Skeletal muscle cell (primary cell): ENCODE data around the gene NAXD.

Source experiments
- DNase-seq: peaks from one replicate; pipeline ENCODE4 v3.0.0-alpha.2; 2010; ENCODE audit warnings: low read depth
- H3K4me3 ChIP-seq: 2 replicates; pipeline ENCODE4 v1.5.1; 2011; ENCODE audit warnings: low read depth, mild to moderate bottlenecking, control low read depth, low read length, moderate library complexity

NAXD gene

GRCh38 chr13:110641055-110642015 lies 26.0 kb downstream of the NAXD start:
- no peak overlapping the region for H3K4me3 ChIP-seq
- DNase-seq = no peak

DNA sequence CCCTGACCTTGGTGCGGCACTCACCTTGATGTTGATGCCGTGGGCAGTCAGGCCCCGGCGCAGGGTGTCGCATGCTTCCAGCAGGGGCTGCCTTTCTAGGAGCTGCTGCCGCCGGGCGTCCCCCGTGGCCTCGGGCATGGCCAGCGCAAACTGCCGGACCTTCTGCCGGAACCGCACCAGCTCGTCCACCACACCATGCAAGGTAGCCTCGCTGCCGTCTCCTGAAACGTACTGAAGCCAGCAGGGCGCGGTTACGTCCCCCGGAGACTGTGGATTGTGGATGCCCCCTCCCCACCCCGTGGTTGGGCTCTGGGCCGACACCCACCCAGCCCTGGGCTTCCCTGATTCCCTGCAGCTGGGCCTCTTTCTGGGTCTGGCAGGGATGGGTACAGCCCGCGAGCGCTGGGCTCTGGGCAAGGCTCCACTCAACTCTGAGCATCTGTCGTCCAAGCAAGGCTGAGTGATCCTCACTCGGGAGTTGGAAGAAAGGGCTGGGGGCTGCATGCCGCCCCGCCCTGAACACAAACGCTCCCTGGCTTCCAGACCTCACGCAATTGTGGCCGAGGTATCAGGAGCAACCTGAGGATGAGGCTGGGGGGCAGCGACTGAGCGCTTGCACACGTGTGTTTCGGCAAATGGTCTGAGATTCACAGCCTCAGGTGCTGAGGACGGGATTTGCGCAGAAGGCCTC lies 27.1 kb downstream of the NAXD start:
- H3K4me3 ChIP-seq = no peak overlapping the region
- no peak for DNase-seq

GRCh38 chr13:110643324-110643723 lies 28.0 kb downstream of the NAXD start:
- no peak for DNase-seq
- no peak overlapping the region for H3K4me3 ChIP-seq

DNA sequence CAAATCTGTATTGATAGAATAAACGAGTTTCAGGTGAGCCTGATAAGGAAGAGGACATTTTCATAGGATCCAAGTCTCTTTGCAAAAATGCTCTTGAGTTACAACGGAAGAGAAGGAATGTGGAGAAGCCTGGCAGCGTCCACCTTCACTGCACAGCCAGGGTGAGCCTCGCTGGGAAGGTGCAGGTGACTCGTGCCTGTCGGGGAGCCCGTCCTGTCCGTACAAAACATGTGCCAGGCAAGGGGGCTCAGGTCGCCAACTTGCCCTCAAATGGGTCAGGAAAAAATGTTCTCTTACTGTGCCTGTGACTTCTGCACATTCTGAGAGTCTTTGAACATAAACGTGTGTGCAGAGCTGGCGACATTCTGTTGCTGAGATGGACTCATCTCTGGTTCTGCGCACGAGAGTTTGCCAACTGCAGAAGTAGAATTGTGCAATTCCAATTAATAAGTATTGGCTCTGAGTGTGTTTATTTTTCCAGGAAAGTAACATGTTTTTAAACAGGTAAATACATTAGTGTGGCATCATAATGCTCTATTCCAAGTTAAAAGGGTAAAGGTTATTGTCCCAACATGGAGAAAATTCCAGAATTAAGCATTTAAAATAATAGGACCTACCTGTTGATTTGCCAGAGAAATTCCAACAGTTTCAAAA lies 28.6 kb downstream of the NAXD start:
- no peak overlapping the region for H3K4me3 ChIP-seq
- no peak for DNase-seq

GRCh38 chr13:110644892-110645521 lies 29.7 kb downstream of the NAXD start:
- peak; percentile 52 for DNase-seq

GRCh38 chr13:110645750-110646149 lies 30.4 kb downstream of the NAXD start:
- no peak overlapping the region for H3K4me3 ChIP-seq
- DNase-seq = no peak

More at GRCh38 chr13:110644892-110645521, 29.7 kb downstream of the NAXD start:
- H3K4me3 ChIP-seq = no peak overlapping the region

- DNase-seq = no peak
- no peak overlapping the region for H3K4me3 ChIP-seq
Observed at GRCh38 chr13:110646442-110647364, 31.4 kb downstream of the NAXD start.

GRCh38 chr13:110647365-110647737 lies 32.0 kb downstream of the NAXD start:
- no peak overlapping the region for H3K4me3 ChIP-seq
- no peak for DNase-seq

DNA sequence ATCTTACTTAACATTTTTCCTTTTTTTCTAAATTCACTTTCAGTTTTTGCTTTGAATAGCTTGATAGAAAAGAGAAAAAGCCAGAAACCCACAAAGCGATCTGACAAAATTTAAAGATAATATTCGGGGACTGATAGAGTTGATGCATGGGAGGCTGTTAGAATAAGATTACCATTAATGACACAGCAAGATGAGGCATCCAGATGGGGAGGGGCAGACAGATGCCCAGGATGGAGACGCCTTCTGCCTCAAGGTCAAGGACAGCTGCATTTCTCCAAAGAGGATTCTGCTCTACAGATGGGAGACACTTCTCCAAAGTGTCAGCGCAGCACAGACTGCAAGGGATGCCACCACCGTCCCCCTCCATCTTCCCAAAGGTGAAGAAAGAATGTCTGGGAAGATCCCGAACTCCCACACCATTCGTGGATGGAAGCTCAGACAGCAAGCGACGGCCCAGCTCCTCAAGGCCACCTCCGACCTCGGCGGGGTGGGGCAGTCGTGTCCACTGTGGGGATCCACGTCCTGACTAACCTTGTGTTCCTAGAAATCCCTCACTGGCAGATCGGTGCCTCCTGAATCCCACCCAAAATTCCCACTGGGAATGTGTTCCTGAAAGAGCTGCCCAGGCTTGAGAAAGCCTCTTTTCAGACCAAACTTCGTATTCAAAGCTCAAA lies 32.9 kb downstream of the NAXD start:
- DNase-seq = no peak

DNA sequence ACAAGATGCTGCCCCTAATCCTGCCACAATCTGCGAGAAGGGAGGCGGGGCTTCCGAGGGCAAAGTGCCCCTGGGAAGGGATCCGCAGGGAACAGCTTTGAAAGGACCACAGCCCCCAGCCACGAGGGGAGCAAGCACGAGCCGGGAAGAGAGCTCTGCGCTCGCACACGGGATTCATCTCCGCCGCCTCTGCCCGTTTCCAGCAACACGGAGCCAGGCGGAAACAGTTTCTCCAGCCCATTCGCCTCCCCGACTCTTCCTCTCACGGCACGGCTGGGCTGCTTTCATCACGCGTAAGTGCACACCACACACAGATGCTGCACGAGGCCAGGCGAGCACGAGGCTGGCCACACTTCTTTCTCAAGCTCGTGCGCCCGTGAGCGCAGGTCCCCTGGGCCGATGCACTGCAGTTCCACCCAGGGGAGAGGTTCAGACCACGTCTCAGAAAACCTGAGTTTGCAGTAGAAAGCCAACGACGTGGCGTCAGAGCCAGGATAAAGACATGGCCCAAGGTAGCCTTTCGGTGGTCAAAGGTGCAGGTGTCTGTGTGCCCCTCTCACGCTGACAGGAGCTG lies 33.6 kb downstream of the NAXD start:
- DNase-seq = no peak
- H3K4me3 ChIP-seq = no peak overlapping the region

More for the DNA sequence above, 32.9 kb downstream of the NAXD start:
- H3K4me3 ChIP-seq = no peak overlapping the region

GRCh38 chr13:110649551-110649950 lies 34.2 kb downstream of the NAXD start:
- H3K4me3 ChIP-seq = no peak overlapping the region
- no peak for DNase-seq

GRCh38 chr13:110650436-110650835 lies 35.1 kb downstream of the NAXD start:
- DNase-seq = no peak
- no peak overlapping the region for H3K4me3 ChIP-seq

DNA sequence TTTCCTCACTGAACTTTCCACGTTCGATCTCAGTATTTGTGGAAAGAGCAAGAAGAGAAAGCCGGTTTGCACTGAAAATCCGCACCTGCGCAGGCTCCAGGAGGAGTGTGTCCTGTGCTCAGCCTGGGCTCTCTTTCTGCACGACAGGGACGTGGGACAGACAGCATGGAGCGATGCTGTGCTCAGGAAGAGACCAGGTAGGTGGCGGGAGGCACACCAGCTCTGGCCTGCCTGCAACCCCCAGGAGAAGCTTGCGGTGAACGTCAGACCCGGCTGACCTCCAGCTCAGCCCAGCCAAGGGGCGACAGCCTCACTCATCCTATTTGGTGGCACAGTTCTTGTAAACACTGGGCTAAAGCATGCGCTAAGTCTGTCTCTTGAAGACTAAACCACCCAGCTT lies 35.9 kb downstream of the NAXD start:
- no peak overlapping the region for H3K4me3 ChIP-seq
- DNase-seq = no peak

DNA sequence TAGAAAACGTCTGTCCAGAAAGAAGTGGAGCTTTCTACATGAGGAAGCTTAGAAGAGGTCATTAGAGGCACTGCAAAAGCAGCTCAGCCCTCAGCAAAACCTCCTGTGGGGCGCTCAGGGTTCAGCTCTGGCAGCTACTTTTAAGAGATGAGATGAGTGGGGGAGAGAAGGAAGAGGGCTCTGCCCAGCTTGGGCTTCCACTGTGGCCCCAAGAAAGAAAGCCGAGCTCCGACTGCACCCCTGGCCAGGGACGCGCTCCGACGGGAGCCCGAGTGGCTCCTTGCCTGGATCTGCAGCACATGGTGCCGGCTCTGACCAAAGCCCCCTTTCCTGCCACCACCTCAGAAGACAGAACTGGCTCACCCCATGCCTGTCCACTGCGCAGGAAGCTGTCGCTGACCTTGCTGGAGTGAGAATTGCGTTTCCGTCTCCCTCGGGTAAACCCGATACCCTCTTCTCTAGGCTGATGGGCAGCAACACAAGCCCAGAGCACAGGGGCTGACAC lies 36.4 kb downstream of the NAXD start:
- no peak overlapping the region for H3K4me3 ChIP-seq
- no peak for DNase-seq

- no peak overlapping the region for H3K4me3 ChIP-seq
- no peak for DNase-seq
Observed at GRCh38 chr13:110652231-110652730, 36.9 kb downstream of the NAXD start.

DNA sequence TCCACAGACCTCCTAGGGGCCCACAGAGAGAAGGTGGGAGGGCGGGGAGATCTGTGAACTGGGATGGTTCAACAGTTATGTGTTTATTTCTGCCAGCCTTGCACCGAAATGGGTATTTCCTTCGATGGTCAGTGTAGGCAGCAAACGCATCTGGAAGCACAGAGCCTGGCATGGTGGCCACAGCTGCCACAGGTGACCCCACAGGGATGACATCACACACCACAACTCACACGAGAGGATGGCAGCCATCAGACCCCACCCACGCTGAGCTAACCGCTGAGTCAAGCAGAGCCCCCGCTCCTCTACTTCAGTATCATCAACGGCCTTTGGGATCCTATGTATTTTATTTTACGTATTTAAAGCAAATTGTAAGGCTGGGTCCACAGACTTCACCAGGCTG lies 37.4 kb downstream of the NAXD start:
- no peak overlapping the region for H3K4me3 ChIP-seq

GRCh38 chr13:110653271-110653670 lies 37.9 kb downstream of the NAXD start:
- no peak for DNase-seq
- H3K4me3 ChIP-seq = no peak overlapping the region

More for the DNA sequence above, 37.4 kb downstream of the NAXD start:
- DNase-seq = no peak
